ENCODE measurements around the gene CENPW.

Gene CENPW

DNA sequence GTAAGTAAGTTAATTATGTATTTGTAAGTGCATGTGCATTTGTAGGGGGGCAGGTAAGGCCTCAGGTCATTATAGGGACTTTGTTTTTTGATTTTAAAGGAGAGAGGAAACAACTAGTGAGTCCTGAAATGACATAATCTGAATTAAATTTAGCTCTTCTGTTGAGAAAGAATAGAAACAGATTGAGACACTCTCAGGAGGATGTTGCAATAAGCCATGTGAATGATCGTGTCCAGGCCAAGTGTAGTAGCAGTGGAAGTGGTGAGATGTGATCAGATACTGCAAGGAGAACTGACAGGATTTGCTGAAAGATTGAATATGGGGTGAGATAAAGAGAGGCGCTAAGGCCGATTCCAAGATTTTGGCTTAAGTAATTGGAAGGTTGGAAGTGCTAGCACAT lies 2.6 kb upstream of the CENPW start:
- TF ChIP-seq, protein P1, sequence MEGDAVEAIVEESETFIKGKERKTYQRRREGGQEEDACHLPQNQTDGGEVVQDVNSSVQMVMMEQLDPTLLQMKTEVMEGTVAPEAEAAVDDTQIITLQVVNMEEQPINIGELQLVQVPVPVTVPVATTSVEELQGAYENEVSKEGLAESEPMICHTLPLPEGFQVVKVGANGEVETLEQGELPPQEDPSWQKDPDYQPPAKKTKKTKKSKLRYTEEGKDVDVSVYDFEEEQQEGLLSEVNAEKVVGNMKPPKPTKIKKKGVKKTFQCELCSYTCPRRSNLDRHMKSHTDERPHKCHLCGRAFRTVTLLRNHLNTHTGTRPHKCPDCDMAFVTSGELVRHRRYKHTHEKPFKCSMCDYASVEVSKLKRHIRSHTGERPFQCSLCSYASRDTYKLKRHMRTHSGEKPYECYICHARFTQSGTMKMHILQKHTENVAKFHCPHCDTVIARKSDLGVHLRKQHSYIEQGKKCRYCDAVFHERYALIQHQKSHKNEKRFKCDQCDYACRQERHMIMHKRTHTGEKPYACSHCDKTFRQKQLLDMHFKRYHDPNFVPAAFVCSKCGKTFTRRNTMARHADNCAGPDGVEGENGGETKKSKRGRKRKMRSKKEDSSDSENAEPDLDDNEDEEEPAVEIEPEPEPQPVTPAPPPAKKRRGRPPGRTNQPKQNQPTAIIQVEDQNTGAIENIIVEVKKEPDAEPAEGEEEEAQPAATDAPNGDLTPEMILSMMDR (IDR thresholded peaks at IDR 0.05; ENCODE audit: borderline replicate concordance, control extremely low read depth, extremely low read depth, insufficient read depth, missing control alignments): no peak
- DNase-seq (ENCODE audit: low spot score): no peak
- in situ Hi-C loops (cut with MboI; ENCODE audit: low sequenced_read_pairs, unreplicated experiment): no loop called here

DNA sequence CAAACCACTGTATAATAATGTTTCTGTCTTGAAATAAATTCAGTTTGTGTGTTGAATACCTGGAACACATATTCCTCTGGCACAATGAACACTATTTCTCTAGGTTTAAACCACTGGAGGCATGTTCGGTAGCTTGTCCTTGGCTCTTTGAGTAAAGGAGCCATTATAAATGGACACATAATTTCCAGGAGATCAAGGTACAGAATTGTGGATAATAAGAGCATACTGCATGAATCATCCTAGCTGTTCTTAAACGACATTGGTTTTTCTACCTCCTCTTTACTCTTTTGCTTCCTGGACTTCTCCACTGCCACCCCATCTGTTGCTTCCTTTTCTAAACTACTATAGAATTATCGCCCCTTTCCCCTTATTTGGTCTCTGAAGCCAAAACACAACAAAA lies 1.2 kb downstream of the CENPW start:
- in situ Hi-C loops (cut with MboI; ENCODE audit: low sequenced_read_pairs, unreplicated experiment): no loop called here
- DNase-seq (ENCODE audit: low spot score): no peak
- TF ChIP-seq, protein P1 (IDR thresholded peaks at IDR 0.05; ENCODE audit: borderline replicate concordance, control extremely low read depth, extremely low read depth, insufficient read depth, missing control alignments): no peak

DNA sequence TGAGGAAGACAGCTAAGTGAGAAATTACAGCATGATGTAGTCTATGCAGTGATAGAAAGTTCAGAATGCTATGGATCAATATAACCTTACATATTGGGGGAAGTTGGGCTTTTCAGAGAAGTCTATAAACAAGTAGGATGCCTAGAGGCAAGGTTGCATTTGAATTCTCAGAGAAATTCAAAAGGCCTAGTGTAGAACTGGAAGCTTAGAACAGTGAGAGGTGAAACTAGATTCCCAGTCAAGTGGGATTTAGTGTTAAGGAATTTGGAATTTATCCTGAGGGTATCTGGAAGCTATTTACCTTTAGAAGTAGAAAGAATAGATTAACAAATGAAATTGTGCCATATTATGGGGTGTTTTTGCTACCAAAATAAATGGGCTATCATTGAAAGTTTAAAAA lies 4.3 kb downstream of the CENPW start:
- TF ChIP-seq, protein P1 (IDR thresholded peaks at IDR 0.05; ENCODE audit: borderline replicate concordance, control extremely low read depth, extremely low read depth, insufficient read depth, missing control alignments): no peak
- in situ Hi-C loops (cut with MboI; ENCODE audit: low sequenced_read_pairs, unreplicated experiment): no loop called here
- DNase-seq (ENCODE audit: low spot score): no peak

DNA sequence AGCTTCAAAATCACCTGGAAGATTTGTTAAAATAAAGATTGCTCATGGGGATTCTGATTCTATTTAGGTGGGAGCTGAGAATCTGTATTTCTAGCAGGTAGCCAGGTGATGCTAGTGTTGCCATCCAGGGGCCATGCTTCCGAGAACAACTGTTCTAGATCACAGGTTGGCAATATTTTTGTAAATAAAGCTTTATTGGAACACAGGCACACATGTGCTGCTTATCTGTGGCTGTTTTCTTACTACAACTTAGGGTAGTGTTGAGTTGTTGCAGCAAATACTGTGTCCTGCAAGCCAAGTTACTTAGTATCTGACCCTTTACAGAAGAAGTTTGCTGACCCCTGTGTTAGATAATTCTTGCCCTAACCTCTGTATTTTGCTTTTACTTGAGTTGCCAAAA lies 12.0 kb downstream of the CENPW start:
- TF ChIP-seq, protein P1 (IDR thresholded peaks at IDR 0.05; ENCODE audit: borderline replicate concordance, control extremely low read depth, extremely low read depth, insufficient read depth, missing control alignments): no peak
- in situ Hi-C loops (cut with MboI; ENCODE audit: low sequenced_read_pairs, unreplicated experiment): no loop called here
- no peak for DNase-seq (ENCODE audit: low spot score)

DNA sequence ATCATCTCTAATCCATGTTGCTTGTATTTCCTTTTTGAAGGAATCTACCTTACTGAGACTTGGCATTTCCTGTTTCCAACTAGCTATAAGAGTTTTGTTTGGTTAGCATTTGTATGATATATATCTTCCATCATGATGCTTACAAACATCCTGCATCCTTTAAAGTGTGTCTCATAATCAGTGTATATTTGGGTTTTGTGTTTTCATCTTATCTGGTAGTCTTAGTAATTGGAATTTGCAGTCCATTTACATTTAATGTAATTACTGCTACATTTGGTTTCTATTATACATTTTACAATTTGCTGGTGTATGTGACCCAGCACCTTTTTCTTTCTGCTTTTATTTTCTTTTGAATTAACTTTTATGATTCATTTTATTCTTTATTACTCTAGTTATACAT lies 12.6 kb downstream of the CENPW start:
- no peak for DNase-seq (ENCODE audit: low spot score)
- in situ Hi-C loops (cut with MboI; ENCODE audit: low sequenced_read_pairs, unreplicated experiment): no loop called here
- TF ChIP-seq, protein P1 (IDR thresholded peaks at IDR 0.05; ENCODE audit: borderline replicate concordance, control extremely low read depth, extremely low read depth, insufficient read depth, missing control alignments): no peak

DNA sequence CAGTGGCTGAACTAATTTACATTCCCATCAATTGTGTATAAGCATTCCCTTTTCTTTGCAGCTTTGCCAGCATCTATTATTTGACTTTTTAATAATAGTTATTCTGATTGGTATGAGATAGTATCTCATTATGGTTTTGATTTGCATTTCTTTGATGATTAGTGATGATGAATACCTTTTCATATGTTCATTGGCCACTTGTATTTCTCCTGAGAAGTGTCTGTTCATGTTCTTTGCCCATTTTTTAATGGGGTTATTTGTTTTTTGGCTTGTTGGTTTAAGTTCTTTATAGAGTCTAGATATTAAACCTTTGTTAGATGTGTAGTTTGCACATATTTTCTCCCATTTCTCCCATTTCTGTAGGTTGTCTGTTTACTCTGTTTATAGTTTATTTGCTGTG lies 16.6 kb downstream of the CENPW start:
- in situ Hi-C loops (cut with MboI; ENCODE audit: low sequenced_read_pairs, unreplicated experiment): no loop called here
- TF ChIP-seq, protein P1 (IDR thresholded peaks at IDR 0.05; ENCODE audit: borderline replicate concordance, control extremely low read depth, extremely low read depth, insufficient read depth, missing control alignments): no peak
- no peak for DNase-seq (ENCODE audit: low spot score)
